HG03064 (cell line): ENCODE results near the gene ITFG2.
"Not testable (repeated sequence)": the region's sequence is repeated elsewhere in the genome, so short reads cannot be mapped to it uniquely, and the experiment has no call there.

Experiments
- ATAC-seq: cut with Tn5 transposase; IDR thresholded peaks from one replicate; pipeline ENCODE4 v1.9.1; 2021; ENCODE audit warnings: low read depth; ENCODE audit not compliant: unreplicated experiment

The ITFG2 gene

GRCh38 chr12:2812290-2813213, at the start of gene ITFG2:
Gene ITFG2, plus strand, starts transcription at chr12:2812668. Its CDS starts 93 bp downstream, at chr12:2812761.
- ATAC-seq, result peak; percentile 88

GRCh38 chr12:2764398-2764797, 48.1 kb upstream of the ITFG2 start:
- no peak for ATAC-seq

GRCh38 chr12:2765052-2765451, 47.4 kb upstream of the ITFG2 start:
- ATAC-seq, result no peak

GRCh38 chr12:2765608-2766007, 46.9 kb upstream of the ITFG2 start:
- ATAC-seq, result no peak

GRCh38 chr12:2768224-2768961, 44.1 kb upstream of the ITFG2 start:
- no peak for ATAC-seq

- no peak for ATAC-seq
These were observed 42.5 kb upstream of the ITFG2 start for GRCh38 chr12:2769866-2770533.

- not testable (repeated sequence) for ATAC-seq
These were observed 41.9 kb upstream of the ITFG2 start for GRCh38 chr12:2770544-2770943.

- ATAC-seq, result no peak
These were observed 40.1 kb upstream of the ITFG2 start for GRCh38 chr12:2772370-2772769.

GRCh38 chr12:2773199-2773875, 39.1 kb upstream of the ITFG2 start:
- ATAC-seq, result no peak

GRCh38 chr12:2775431-2775830, 37.0 kb upstream of the ITFG2 start:
- ATAC-seq, result no peak

GRCh38 chr12:2776129-2776806, 36.2 kb upstream of the ITFG2 start:
- ATAC-seq, result no peak

GRCh38 chr12:2779281-2779680, 33.2 kb upstream of the ITFG2 start:
- no peak for ATAC-seq

- no peak for ATAC-seq
These were observed 28.4 kb upstream of the ITFG2 start for GRCh38 chr12:2783936-2784600.

GRCh38 chr12:2785017-2785416, 27.5 kb upstream of the ITFG2 start:
- no peak for ATAC-seq

- no peak for ATAC-seq
These were observed 21.4 kb upstream of the ITFG2 start for GRCh38 chr12:2791089-2791488.

- ATAC-seq, result no peak
These were observed 19.6 kb upstream of the ITFG2 start for GRCh38 chr12:2792671-2793500.

GRCh38 chr12:2793561-2793960, 18.9 kb upstream of the ITFG2 start:
- ATAC-seq, result no peak

- ATAC-seq, result peak; percentile 17
These were observed 18.2 kb upstream of the ITFG2 start for GRCh38 chr12:2794191-2794735.
